ENCODE data around the gene SNAPIN. TPM values are rescaled to one million over a fixed set of nuclear protein-coding genes. Genes with fewer than 3 reads are reported as not detected.
"Not testable (repeated sequence)": the region's sequence is repeated elsewhere in the genome, so short reads cannot be mapped to it uniquely, and the experiment has no call there.

The SNAPIN gene
- total RNA-seq, 2 donors from 2014 or later: 60.8 to 84.0 TPM

DNA sequence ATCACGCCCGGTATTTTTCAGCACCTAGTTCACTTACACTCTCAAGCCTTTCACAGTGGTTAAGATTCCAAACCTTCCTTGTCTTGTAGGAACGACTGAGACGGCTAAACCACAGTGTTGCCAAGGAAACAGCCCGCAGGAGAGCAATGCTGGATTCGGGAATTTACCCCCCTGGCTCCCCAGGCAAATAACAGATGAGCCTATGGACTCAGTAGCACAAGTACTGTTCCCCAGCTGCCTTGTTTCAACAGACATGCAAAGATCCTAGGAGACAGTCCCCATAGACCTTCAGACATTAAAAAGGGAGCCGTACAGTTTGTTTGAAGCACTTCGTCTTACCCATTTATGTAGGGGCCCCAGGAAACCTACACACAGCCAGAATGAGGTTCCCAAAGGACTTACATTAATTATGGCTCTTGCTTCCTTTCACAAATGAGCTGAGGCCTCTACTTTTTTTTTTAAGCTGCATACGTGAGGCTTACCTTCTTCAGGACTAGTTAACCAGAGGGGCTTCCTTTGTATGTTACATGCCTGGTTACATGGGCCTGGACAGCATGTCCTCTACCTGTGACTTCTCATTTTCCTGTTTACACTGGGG is 2.7 kb downstream of the SNAPIN start:
- no peak for DNase-seq (ENCODE audit: low spot score)

DNA sequence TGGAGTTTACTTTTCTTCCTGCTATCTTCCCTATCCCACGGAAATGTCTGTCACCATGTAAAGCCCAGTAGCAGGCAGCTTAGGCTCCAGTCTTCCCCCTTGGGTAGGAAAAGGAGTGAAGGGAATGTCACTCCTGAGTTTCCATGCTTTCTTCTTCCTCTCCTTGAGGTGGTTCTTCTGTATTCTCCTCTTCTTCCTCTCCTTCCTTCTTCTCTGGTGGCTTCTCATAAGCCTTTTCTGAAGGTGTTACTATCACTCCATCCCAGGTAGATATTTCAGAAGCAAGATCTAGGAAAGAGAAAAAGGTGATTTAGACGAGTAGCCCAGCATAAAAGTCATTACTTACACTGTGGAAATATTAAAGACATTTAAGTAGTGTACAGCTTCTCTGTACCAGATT is 3.8 kb downstream of the SNAPIN start:
- Histone ChIP-seq H3K9me3 (no peaks in the 10 kb centered on the region), H3K27me3 (no peaks in the 10 kb centered on the region), H3K27ac (no peak overlapping the region), H3K36me3 (peaks cover 65% of the 10 kb centered on the region), H3K4me3 (no peak overlapping the region), H3K4me1 (peaks cover 0 to 13% of the 10 kb centered on the region in 2 donors)
- DNase-seq (ENCODE audit: low spot score): no peak
- TF ChIP-seq, protein P1, sequence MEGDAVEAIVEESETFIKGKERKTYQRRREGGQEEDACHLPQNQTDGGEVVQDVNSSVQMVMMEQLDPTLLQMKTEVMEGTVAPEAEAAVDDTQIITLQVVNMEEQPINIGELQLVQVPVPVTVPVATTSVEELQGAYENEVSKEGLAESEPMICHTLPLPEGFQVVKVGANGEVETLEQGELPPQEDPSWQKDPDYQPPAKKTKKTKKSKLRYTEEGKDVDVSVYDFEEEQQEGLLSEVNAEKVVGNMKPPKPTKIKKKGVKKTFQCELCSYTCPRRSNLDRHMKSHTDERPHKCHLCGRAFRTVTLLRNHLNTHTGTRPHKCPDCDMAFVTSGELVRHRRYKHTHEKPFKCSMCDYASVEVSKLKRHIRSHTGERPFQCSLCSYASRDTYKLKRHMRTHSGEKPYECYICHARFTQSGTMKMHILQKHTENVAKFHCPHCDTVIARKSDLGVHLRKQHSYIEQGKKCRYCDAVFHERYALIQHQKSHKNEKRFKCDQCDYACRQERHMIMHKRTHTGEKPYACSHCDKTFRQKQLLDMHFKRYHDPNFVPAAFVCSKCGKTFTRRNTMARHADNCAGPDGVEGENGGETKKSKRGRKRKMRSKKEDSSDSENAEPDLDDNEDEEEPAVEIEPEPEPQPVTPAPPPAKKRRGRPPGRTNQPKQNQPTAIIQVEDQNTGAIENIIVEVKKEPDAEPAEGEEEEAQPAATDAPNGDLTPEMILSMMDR (IDR thresholded peaks at IDR 0.05): no peak

More for the DNA sequence above, 2.7 kb downstream of the SNAPIN start:
- no peak overlapping the region for H3K4me3 ChIP-seq
- TF ChIP-seq, protein P1 (IDR thresholded peaks at IDR 0.05): no peak
- no peaks in the 10 kb centered on the region for H3K27me3 ChIP-seq
- H3K4me1 ChIP-seq: peaks cover 0 to 13% of the 10 kb centered on the region in 2 donors
- H3K9me3 ChIP-seq: no peaks in the 10 kb centered on the region
- H3K27ac ChIP-seq: no peak overlapping the region
- H3K36me3 ChIP-seq: peaks cover 55% of the 10 kb centered on the region

DNA sequence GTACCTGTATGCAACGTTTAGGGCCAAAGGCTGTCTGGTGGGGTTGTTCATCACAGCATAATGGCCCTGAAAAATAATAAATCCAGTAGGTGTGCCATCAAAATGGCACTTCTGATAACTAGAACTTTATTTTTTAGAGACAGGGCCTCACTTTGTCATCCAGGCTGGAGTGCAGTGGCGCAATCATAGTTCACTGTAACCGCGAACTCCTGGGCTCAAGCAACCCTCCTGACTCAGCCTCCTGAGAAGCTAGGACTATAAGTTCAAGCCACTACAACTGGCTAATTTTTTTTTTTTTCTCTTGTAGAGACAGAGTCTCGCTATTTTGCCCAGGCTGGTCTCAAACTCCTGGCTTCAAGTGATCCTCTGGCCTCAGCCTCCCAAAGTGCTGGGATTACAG is 4.7 kb downstream of the SNAPIN start:
- Histone ChIP-seq H3K4me3 (no peak overlapping the region), H3K4me1 (peaks cover 0 to 13% of the 10 kb centered on the region in 2 donors), H3K36me3 (peaks cover 75% of the 10 kb centered on the region), H3K27me3 (no peaks in the 10 kb centered on the region), H3K27ac (no peak overlapping the region), H3K9me3 (no peaks in the 10 kb centered on the region)
- TF ChIP-seq, protein P1 (IDR thresholded peaks at IDR 0.05): no peak
- no peak for DNase-seq (ENCODE audit: low spot score)

DNA sequence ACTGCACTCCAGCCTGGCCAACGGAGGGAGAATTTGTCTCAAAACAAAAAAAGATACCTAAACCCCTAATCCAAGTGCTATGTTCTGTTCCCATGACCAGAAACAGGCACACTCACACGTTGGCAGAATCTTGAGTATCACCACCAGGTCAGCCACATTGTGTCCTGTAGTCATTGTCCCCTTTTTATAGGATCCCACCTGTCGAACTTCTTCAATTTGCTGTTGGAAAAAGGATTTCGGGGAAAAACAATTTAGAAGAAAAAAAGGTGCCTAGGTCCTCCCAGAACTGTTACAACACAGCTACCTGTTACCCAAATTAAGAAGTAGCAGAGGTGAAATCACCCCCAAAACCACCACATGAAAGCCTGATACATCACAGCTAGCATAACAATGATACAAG is 8.9 kb downstream of the SNAPIN start:
- TF ChIP-seq, protein P1 (IDR thresholded peaks at IDR 0.05): no peak
- Histone ChIP-seq H3K27ac (no peak overlapping the region), H3K36me3 (peaks cover 69% of the 10 kb centered on the region), H3K9me3 (no peaks in the 10 kb centered on the region), H3K4me3 (no peak overlapping the region), H3K27me3 (no peaks in the 10 kb centered on the region), H3K4me1 (peaks cover 0 to 20% of the 10 kb centered on the region in 2 donors)
- DNase-seq (ENCODE audit: low spot score): no peak

DNA sequence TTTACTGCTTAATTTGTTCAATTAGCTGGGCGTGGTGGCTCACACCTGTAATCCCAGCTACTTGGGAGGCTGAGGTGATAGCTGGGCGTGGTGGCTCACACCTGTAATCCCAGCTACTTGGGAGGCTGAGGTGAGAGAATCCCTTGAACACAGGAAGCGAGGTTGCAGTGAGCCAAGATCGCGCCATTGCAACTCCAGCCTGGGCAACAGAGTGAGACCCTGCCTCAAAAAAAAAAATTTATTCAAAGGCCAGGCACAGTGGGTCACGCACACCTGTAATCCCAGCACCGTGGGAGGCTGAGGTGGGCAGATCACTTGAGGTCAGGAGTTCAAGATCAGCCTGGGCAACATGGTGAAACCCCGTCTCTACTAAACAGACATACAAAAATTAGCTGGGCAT is 10.2 kb downstream of the SNAPIN start:
- DNase-seq (ENCODE audit: low spot score); H3K27ac ChIP-seq; H3K27me3 ChIP-seq; H3K9me3 ChIP-seq; H3K4me3 ChIP-seq: not testable (repeated sequence)
- peaks cover 0 to 20% of the 10 kb centered on the region in 2 donors for H3K4me1 ChIP-seq
- H3K36me3 ChIP-seq: peaks cover 57% of the 10 kb centered on the region

DNA sequence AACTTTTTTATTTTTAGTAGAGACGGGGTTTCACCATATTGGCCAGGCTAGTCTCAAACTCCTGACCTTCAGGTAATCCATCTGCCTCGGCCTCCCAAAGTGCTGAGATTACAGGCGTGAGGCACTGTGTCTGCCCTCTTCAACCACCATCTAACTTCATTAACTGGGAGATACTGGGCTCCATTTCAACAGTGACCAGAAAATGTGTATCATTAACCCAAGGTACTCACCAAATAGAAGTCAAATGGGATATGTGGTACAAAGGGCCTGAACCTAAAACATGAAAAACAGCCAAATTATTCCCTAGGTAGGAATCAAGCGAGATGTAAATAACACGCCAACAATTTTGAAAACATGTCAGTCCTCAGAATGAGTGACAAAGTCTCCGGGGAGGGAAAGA is 11.1 kb downstream of the SNAPIN start:
- Histone ChIP-seq H3K4me1 (peaks cover 0 to 20% of the 10 kb centered on the region in 2 donors), H3K27me3 (no peaks in the 10 kb centered on the region), H3K36me3 (peaks cover 48% of the 10 kb centered on the region), H3K9me3 (no peaks in the 10 kb centered on the region), H3K4me3 (peak overlapping the region; percentile 86 to 91), H3K27ac (peak overlapping the region in 1 of 2 donors; percentile 90)
- TF ChIP-seq, protein P1 (IDR thresholded peaks at IDR 0.05): no peak
- DNase-seq (ENCODE audit: low spot score): no peak

Data from right atrium auricular region (tissue), 2 donors.